Neural cell (in vitro differentiated cells): Measurements from ENCODE around the gene TRIM47. TPM values are rescaled to one million over a fixed set of nuclear protein-coding genes. Genes with fewer than 3 reads are reported as not detected.

ENCODE experiments used
- H2AFZ ChIP-seq: fragments of 200-600, 300-800 bp; sonication (generic), shearing (Covaris generic); 2 replicates; pipeline ENCODE4 v1.6.0; 2014; ENCODE audit warnings: low read depth, mild to moderate bottlenecking, antibody characterized with exemption, low read length, moderate library complexity
- H3F3A ChIP-seq: fragments of 200-600 bp; shearing (Covaris generic); 2 replicates; pipeline ENCODE4 v1.6.1; 2016; ENCODE audit warnings: mild to moderate bottlenecking, moderate library complexity, mixed read lengths, antibody characterized with exemption, low read length; ENCODE audit not compliant: insufficient read depth, poor library complexity, severe bottlenecking
- H3K27ac ChIP-seq: fragments of 200-600, 300-800 bp; sonication (generic), shearing (Covaris generic); 2 replicates; pipeline ENCODE4 v1.5.1; 2014; ENCODE audit warnings: mild to moderate bottlenecking, low read length, moderate library complexity
- H3K27me3 ChIP-seq: fragments of 300-800, 200-600 bp; sonication (generic), shearing (Covaris generic); 2 replicates; pipeline ENCODE4 v1.6.0; 2014; ENCODE audit warnings: mild to moderate bottlenecking, low read depth, low read length, moderate library complexity; ENCODE audit not compliant: insufficient read depth
- H3K36me3 ChIP-seq: fragments of 300-800, 200-600 bp; sonication (generic), shearing (Covaris generic); 2 replicates; pipeline ENCODE4 v1.5.1; 2014; ENCODE audit warnings: mild to moderate bottlenecking, antibody characterized with exemption, low read length, moderate library complexity; ENCODE audit not compliant: insufficient read depth
- H3K4me2 ChIP-seq: fragments of 300-800, 200-600 bp; sonication (generic), shearing (Covaris generic); 2 replicates; pipeline ENCODE4 v1.6.0; 2014; ENCODE audit warnings: mild to moderate bottlenecking, low read length
- H3K4me3 ChIP-seq: fragments of 300-800, 200-600 bp; sonication (generic), shearing (Covaris generic); 2 replicates; pipeline ENCODE4 v1.5.1; 2014; ENCODE audit warnings: mild to moderate bottlenecking, low read length, moderate library complexity
- H3K79me2 ChIP-seq: fragments of 200-600 bp; shearing (Covaris generic); replicated peaks from 2 replicates; pipeline ENCODE4 v1.6.0; 2014; ENCODE audit warnings: mild to moderate bottlenecking, low read length, moderate library complexity; ENCODE audit not compliant: insufficient read depth
- H3K9ac ChIP-seq: fragments of 300-800, 200-600 bp; sonication (generic), shearing (Covaris generic); 2 replicates; pipeline ENCODE4 v1.6.1; 2016; ENCODE audit warnings: mild to moderate bottlenecking, low read length, mixed read lengths
- H3K9me2 ChIP-seq: fragments of 200-600 bp; shearing (Covaris generic); 2 replicates; pipeline ENCODE4 v1.6.1; 2016; ENCODE audit warnings: mild to moderate bottlenecking, low read length, mixed read lengths; ENCODE audit not compliant: insufficient read depth
- H3K9me3 ChIP-seq: fragments of 200-600, 300-800 bp; sonication (generic), shearing (Covaris generic); 2 replicates; pipeline ENCODE4 v1.6.1; 2016; ENCODE audit warnings: mild to moderate bottlenecking, mixed run types, low read length, moderate library complexity, mixed read lengths
- H4K20me1 ChIP-seq: fragments of 200-600 bp; shearing (Covaris generic); 2 replicates; pipeline ENCODE4 v1.6.1; 2016; ENCODE audit warnings: mild to moderate bottlenecking, mixed run types; ENCODE audit not compliant: insufficient read depth
- EP300 ChIP-seq: fragments of 450-650 bp; conservative IDR thresholded peaks from 2 replicates; pipeline ENCODE4 v1.6.1; 2014; ENCODE audit warnings: antibody characterized with exemption, mild to moderate bottlenecking, moderate library complexity; ENCODE audit not compliant: poor library complexity, severe bottlenecking
- MXI1 ChIP-seq: fragments of 450-650 bp; conservative IDR thresholded peaks from 2 replicates; pipeline ENCODE4 v1.6.1; 2014; ENCODE audit warnings: antibody characterized with exemption, mild to moderate bottlenecking; ENCODE audit not compliant: poor library complexity, severe bottlenecking
- POLR2AphosphoS5 ChIP-seq: IDR thresholded peaks from 2 replicates; pipeline ENCODE4 v1.6.1; 2012
- RAD21 ChIP-seq: fragments of 450-650 bp; conservative IDR thresholded peaks from 2 replicates; pipeline ENCODE4 v1.6.1; 2014; ENCODE audit warnings: antibody characterized with exemption, mild to moderate bottlenecking, moderate library complexity
- SMC3 ChIP-seq: fragments of 450-650 bp; conservative IDR thresholded peaks from 2 replicates; pipeline ENCODE4 v1.6.1; 2014; ENCODE audit warnings: antibody characterized with exemption, mild to moderate bottlenecking, moderate library complexity; ENCODE audit not compliant: poor library complexity
- TAF1 ChIP-seq: IDR thresholded peaks from 2 replicates; pipeline ENCODE4 v1.6.1; 2012; ENCODE audit warnings: low read depth
- polyA plus RNA-seq: library from polyadenylated mRNA; depleted of rRNA; stranded (reverse); fragments of >200 nt; gene quantifications from 2 replicates; pipeline ENCODE4 v1.2.3, GENCODE V29; 2014
- TF ChIP-seq, protein P1 (sequence below): IDR thresholded peaks from 2 replicates; pipeline ENCODE4 v1.6.1; 2012; ENCODE audit warnings: borderline replicate concordance
- TF ChIP-seq, protein P2 (sequence below): fragments of 450-650 bp; IDR thresholded peaks from 2 replicates; pipeline ENCODE4 v1.5.1; 2014; ENCODE audit warnings: antibody characterized with exemption, mild to moderate bottlenecking, moderate library complexity; ENCODE audit not compliant: poor library complexity, severe bottlenecking

The TRIM47 gene
- polyA plus RNA-seq, 1 donor from 2014 or later: 0.67 TPM

GRCh38 chr17:75913537-75914210 is 35.3 kb upstream of the TRIM47 start:
- Histone ChIP-seq H2AFZ (no peak overlapping the region), H3K36me3 (no peaks in the 10 kb centered on the region), H3K9me2 (no peaks in the 10 kb centered on the region), H3F3A (no peaks in the 10 kb centered on the region), H4K20me1 (no peaks in the 10 kb centered on the region), H3K27me3 (no peaks in the 10 kb centered on the region), H3K4me2 (no peak overlapping the region), H3K27ac (no peak overlapping the region), H3K79me2 (no peaks in the 10 kb centered on the region), H3K4me3 (no peak overlapping the region), H3K9ac (no peak overlapping the region), H3K9me3 (no peaks in the 10 kb centered on the region)
- TF ChIP-seq, protein P1, sequence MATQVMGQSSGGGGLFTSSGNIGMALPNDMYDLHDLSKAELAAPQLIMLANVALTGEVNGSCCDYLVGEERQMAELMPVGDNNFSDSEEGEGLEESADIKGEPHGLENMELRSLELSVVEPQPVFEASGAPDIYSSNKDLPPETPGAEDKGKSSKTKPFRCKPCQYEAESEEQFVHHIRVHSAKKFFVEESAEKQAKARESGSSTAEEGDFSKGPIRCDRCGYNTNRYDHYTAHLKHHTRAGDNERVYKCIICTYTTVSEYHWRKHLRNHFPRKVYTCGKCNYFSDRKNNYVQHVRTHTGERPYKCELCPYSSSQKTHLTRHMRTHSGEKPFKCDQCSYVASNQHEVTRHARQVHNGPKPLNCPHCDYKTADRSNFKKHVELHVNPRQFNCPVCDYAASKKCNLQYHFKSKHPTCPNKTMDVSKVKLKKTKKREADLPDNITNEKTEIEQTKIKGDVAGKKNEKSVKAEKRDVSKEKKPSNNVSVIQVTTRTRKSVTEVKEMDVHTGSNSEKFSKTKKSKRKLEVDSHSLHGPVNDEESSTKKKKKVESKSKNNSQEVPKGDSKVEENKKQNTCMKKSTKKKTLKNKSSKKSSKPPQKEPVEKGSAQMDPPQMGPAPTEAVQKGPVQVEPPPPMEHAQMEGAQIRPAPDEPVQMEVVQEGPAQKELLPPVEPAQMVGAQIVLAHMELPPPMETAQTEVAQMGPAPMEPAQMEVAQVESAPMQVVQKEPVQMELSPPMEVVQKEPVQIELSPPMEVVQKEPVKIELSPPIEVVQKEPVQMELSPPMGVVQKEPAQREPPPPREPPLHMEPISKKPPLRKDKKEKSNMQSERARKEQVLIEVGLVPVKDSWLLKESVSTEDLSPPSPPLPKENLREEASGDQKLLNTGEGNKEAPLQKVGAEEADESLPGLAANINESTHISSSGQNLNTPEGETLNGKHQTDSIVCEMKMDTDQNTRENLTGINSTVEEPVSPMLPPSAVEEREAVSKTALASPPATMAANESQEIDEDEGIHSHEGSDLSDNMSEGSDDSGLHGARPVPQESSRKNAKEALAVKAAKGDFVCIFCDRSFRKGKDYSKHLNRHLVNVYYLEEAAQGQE: no peak
- TF ChIP-seq RAD21 (no peak), MXI1 (no peak), SMC3 (no peak), POLR2AphosphoS5 (no peak), EP300 (no peak)
- TF ChIP-seq, protein P2, sequence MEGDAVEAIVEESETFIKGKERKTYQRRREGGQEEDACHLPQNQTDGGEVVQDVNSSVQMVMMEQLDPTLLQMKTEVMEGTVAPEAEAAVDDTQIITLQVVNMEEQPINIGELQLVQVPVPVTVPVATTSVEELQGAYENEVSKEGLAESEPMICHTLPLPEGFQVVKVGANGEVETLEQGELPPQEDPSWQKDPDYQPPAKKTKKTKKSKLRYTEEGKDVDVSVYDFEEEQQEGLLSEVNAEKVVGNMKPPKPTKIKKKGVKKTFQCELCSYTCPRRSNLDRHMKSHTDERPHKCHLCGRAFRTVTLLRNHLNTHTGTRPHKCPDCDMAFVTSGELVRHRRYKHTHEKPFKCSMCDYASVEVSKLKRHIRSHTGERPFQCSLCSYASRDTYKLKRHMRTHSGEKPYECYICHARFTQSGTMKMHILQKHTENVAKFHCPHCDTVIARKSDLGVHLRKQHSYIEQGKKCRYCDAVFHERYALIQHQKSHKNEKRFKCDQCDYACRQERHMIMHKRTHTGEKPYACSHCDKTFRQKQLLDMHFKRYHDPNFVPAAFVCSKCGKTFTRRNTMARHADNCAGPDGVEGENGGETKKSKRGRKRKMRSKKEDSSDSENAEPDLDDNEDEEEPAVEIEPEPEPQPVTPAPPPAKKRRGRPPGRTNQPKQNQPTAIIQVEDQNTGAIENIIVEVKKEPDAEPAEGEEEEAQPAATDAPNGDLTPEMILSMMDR: no peak

DNA sequence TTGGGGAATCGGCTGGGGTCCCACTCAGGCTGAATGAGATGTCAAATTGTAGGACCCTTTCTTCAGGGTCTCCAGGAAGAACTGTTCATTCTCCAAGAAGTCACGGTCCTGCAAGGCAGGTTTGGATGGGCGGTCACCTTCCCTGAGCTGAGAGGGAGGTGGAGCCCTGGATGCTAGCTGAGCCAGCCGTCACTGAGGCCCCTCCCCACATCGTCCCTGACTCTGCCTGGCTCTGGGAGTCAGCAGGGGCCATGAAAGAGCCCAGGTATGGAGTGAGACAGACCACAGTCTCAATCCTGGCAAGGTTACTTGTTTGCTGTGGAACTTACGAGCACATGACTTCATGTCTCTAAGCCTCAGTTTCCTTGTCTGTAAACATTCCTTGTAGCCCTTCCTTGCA is 32.3 kb upstream of the TRIM47 start:
- no peak overlapping the region for H3K27ac ChIP-seq
- H3K9ac ChIP-seq: no peak overlapping the region
- H3F3A ChIP-seq: no peaks in the 10 kb centered on the region
- no peaks in the 10 kb centered on the region for H4K20me1 ChIP-seq
- no peak overlapping the region for H3K4me3 ChIP-seq
- H2AFZ ChIP-seq: no peak overlapping the region
- H3K9me3 ChIP-seq: no peaks in the 10 kb centered on the region
- H3K9me2 ChIP-seq: no peaks in the 10 kb centered on the region
- no peak for TF ChIP-seq EP300
- H3K4me2 ChIP-seq: no peak overlapping the region
- no peaks in the 10 kb centered on the region for H3K79me2 ChIP-seq
- no peaks in the 10 kb centered on the region for H3K27me3 ChIP-seq
- no peaks in the 10 kb centered on the region for H3K36me3 ChIP-seq

GRCh38 chr17:75909812-75910274 is 31.5 kb upstream of the TRIM47 start:
- H3K79me2 ChIP-seq: no peaks in the 10 kb centered on the region
- no peaks in the 10 kb centered on the region for H3K27me3 ChIP-seq
- no peaks in the 10 kb centered on the region for H3K9me3 ChIP-seq
- H2AFZ ChIP-seq: no peak overlapping the region
- no peaks in the 10 kb centered on the region for H3K9me2 ChIP-seq
- no peaks in the 10 kb centered on the region for H3K36me3 ChIP-seq
- H3K27ac ChIP-seq: no peak overlapping the region
- no peaks in the 10 kb centered on the region for H4K20me1 ChIP-seq
- no peak overlapping the region for H3K4me2 ChIP-seq
- no peak overlapping the region for H3K9ac ChIP-seq
- no peak overlapping the region for H3K4me3 ChIP-seq
- TF ChIP-seq POLR2AphosphoS5: no peak
- TF ChIP-seq, protein P1: no peak
- TF ChIP-seq TAF1: no peak
- H3F3A ChIP-seq: no peaks in the 10 kb centered on the region
